Karpas-422 (cell line): Measurements from ENCODE around the gene TBL1X. TPM values are rescaled to one million over a fixed set of nuclear protein-coding genes. Genes with fewer than 3 reads are reported as not detected.

ENCODE experiments used
- DNase-seq: peaks from one replicate; pipeline ENCODE4 v3.0.0-alpha.2; 2015
- H2AFZ ChIP-seq: fragments of 200-600 bp; sonication (generic); 2 replicates; pipeline ENCODE4 v1.6.1; 2014; ENCODE audit warnings: antibody characterized with exemption, low read length, mixed read lengths
- H3K27ac ChIP-seq: fragments of 200-600 bp; sonication (generic); 2 replicates; pipeline ENCODE4 v1.5.1; 2014; ENCODE audit warnings: mild to moderate bottlenecking, low read length, moderate library complexity
- H3K27me3 ChIP-seq: fragments of 200-600 bp; sonication (generic); 2 replicates; pipeline ENCODE4 v1.6.1; 2014; ENCODE audit warnings: low read length, mixed read lengths
- H3K36me3 ChIP-seq: fragments of 200-600 bp; sonication (generic); 2 replicates; pipeline ENCODE4 v1.6.1; 2014; ENCODE audit warnings: low read length, mixed read lengths; ENCODE audit not compliant: insufficient read depth
- H3K4me1 ChIP-seq: fragments of 200-600 bp; sonication (generic); 2 replicates; pipeline ENCODE4 v1.6.1; 2014; ENCODE audit warnings: mild to moderate bottlenecking, low read length, mixed read lengths
- H3K4me2 ChIP-seq: fragments of 200-600 bp; sonication (generic); 2 replicates; pipeline ENCODE4 v1.6.1; 2014; ENCODE audit warnings: low read length, low read depth, mild to moderate bottlenecking; ENCODE audit not compliant: poor library complexity, severe bottlenecking
- H3K4me3 ChIP-seq: fragments of 200-600 bp; sonication (generic); 2 replicates; pipeline ENCODE4 v1.5.1; 2014; ENCODE audit warnings: mild to moderate bottlenecking, antibody characterized with exemption, low read length, mixed read lengths
- H3K79me2 ChIP-seq: fragments of 200-600 bp; sonication (generic); 2 replicates; pipeline ENCODE4 v1.6.1; 2014; ENCODE audit warnings: mild to moderate bottlenecking, low read length, mixed read lengths
- H3K9ac ChIP-seq: fragments of 200-600 bp; sonication (generic); 2 replicates; pipeline ENCODE4 v1.6.0; 2014; ENCODE audit warnings: low read length
- H3K9me2 ChIP-seq: fragments of 200-600 bp; sonication (generic), shearing (Covaris generic); replicated peaks from 2 replicates; pipeline ENCODE4 v1.6.0; 2014; ENCODE audit warnings: mild to moderate bottlenecking, low read length, moderate library complexity; ENCODE audit not compliant: insufficient read depth
- H3K9me3 ChIP-seq: fragments of 300-700, 200-600 bp; sonication (generic); 2 replicates; pipeline ENCODE4 v1.6.1; 2014; ENCODE audit warnings: low read length, mixed read lengths
- H4K20me1 ChIP-seq: fragments of 200-600 bp; sonication (generic); 2 replicates; pipeline ENCODE4 v1.6.1; 2014; ENCODE audit warnings: mild to moderate bottlenecking, antibody characterized with exemption, low read length, low read depth; ENCODE audit not compliant: insufficient read depth
- total RNA-seq: library from RNA; depleted of rRNA; stranded (reverse); fragments of >200 nt; shearing (Covaris generic); gene quantifications from 2 replicates; pipeline ENCODE4 v1.2.3, GENCODE V29; 2014; ENCODE audit warnings: low replicate concordance

The TBL1X gene
- total RNA-seq, 1 experiment from 2014 or later: 9.4 TPM

- Histone ChIP-seq H3K4me3 (no peak overlapping the region), H3K9me3 (no peaks in the 10 kb centered on the region)
- DNase-seq: no peak
These were observed 224.0 kb downstream of the TBL1X start for GRCh38 chrX:9688833-9689232.

GRCh38 chrX:9690046-9690445, 225.2 kb downstream of the TBL1X start:
- no peaks in the 10 kb centered on the region for H3K27me3 ChIP-seq
- H3K79me2 ChIP-seq: no peaks in the 10 kb centered on the region
- DNase-seq: no peak
- H3K9ac ChIP-seq: no peak overlapping the region
- H3K4me2 ChIP-seq: no peak overlapping the region
- no peaks in the 10 kb centered on the region for H3K4me1 ChIP-seq
- no peak overlapping the region for H3K4me3 ChIP-seq
- H3K36me3 ChIP-seq: no peaks in the 10 kb centered on the region
- H3K9me3 ChIP-seq: no peaks in the 10 kb centered on the region
- no peaks in the 10 kb centered on the region for H3K9me2 ChIP-seq
- H3K27ac ChIP-seq: no peak overlapping the region
- no peak overlapping the region for H2AFZ ChIP-seq
- H4K20me1 ChIP-seq: no peaks in the 10 kb centered on the region

More at GRCh38 chrX:9688833-9689232, 224.0 kb downstream of the TBL1X start:
- no peak overlapping the region for H3K4me2 ChIP-seq
- no peaks in the 10 kb centered on the region for H3K27me3 ChIP-seq
- H3K36me3 ChIP-seq: no peaks in the 10 kb centered on the region
- H3K27ac ChIP-seq: no peak overlapping the region
- H3K4me1 ChIP-seq: no peaks in the 10 kb centered on the region
- H2AFZ ChIP-seq: no peak overlapping the region
- H3K9ac ChIP-seq: no peak overlapping the region
- no peaks in the 10 kb centered on the region for H4K20me1 ChIP-seq
- no peaks in the 10 kb centered on the region for H3K9me2 ChIP-seq
- H3K79me2 ChIP-seq: no peaks in the 10 kb centered on the region

- Histone ChIP-seq H3K4me2 (no peak overlapping the region), H3K27ac (no peak overlapping the region), H3K79me2 (no peaks in the 10 kb centered on the region), H2AFZ (no peak overlapping the region), H3K27me3 (no peaks in the 10 kb centered on the region), H3K9me2 (no peaks in the 10 kb centered on the region), H3K4me3 (no peak overlapping the region), H3K9me3 (no peaks in the 10 kb centered on the region), H3K9ac (no peak overlapping the region), H3K36me3 (no peaks in the 10 kb centered on the region), H3K4me1 (no peaks in the 10 kb centered on the region), H4K20me1 (no peaks in the 10 kb centered on the region)
- no peak for DNase-seq
These were observed 228.6 kb downstream of the TBL1X start for GRCh38 chrX:9693307-9694001.

GRCh38 chrX:9698576-9698975, 233.7 kb downstream of the TBL1X start:
- no peaks in the 10 kb centered on the region for H3K9me2 ChIP-seq
- no peaks in the 10 kb centered on the region for H3K36me3 ChIP-seq
- no peak overlapping the region for H3K27ac ChIP-seq
- H4K20me1 ChIP-seq: no peaks in the 10 kb centered on the region
- H3K9me3 ChIP-seq: no peaks in the 10 kb centered on the region
- H3K4me3 ChIP-seq: no peak overlapping the region
- H3K79me2 ChIP-seq: no peaks in the 10 kb centered on the region
- H3K4me1 ChIP-seq: no peaks in the 10 kb centered on the region
- no peak overlapping the region for H3K9ac ChIP-seq
- H3K4me2 ChIP-seq: no peak overlapping the region
- no peak for DNase-seq
- H2AFZ ChIP-seq: no peak overlapping the region
- no peaks in the 10 kb centered on the region for H3K27me3 ChIP-seq

GRCh38 chrX:9700555-9700954, 235.7 kb downstream of the TBL1X start:
- H3K9me2 ChIP-seq: no peaks in the 10 kb centered on the region
- no peaks in the 10 kb centered on the region for H3K79me2 ChIP-seq
- no peaks in the 10 kb centered on the region for H3K9me3 ChIP-seq
- H3K9ac ChIP-seq: no peak overlapping the region
- H2AFZ ChIP-seq: no peak overlapping the region
- H3K36me3 ChIP-seq: no peaks in the 10 kb centered on the region
- H3K4me3 ChIP-seq: no peak overlapping the region
- no peaks in the 10 kb centered on the region for H4K20me1 ChIP-seq
- no peaks in the 10 kb centered on the region for H3K4me1 ChIP-seq
- H3K27ac ChIP-seq: no peak overlapping the region
- no peak overlapping the region for H3K4me2 ChIP-seq
- no peaks in the 10 kb centered on the region for H3K27me3 ChIP-seq
- DNase-seq: no peak

GRCh38 chrX:9701790-9702189, 236.9 kb downstream of the TBL1X start:
- no peak overlapping the region for H3K27ac ChIP-seq
- H3K9me2 ChIP-seq: no peaks in the 10 kb centered on the region
- H3K9ac ChIP-seq: no peak overlapping the region
- H3K4me3 ChIP-seq: no peak overlapping the region
- H3K4me1 ChIP-seq: no peaks in the 10 kb centered on the region
- no peak for DNase-seq
- H3K27me3 ChIP-seq: no peaks in the 10 kb centered on the region
- no peak overlapping the region for H2AFZ ChIP-seq
- H3K36me3 ChIP-seq: no peaks in the 10 kb centered on the region
- no peaks in the 10 kb centered on the region for H4K20me1 ChIP-seq
- H3K9me3 ChIP-seq: no peaks in the 10 kb centered on the region
- H3K4me2 ChIP-seq: no peak overlapping the region
- no peaks in the 10 kb centered on the region for H3K79me2 ChIP-seq

- Histone ChIP-seq H3K9me3 (no peaks in the 10 kb centered on the region), H3K9me2 (no peaks in the 10 kb centered on the region), H3K36me3 (no peaks in the 10 kb centered on the region), H3K9ac (no peak overlapping the region), H4K20me1 (no peaks in the 10 kb centered on the region), H3K4me2 (no peak overlapping the region), H3K4me1 (no peaks in the 10 kb centered on the region), H3K27ac (no peak overlapping the region), H2AFZ (no peak overlapping the region), H3K4me3 (no peak overlapping the region), H3K27me3 (no peaks in the 10 kb centered on the region), H3K79me2 (no peaks in the 10 kb centered on the region)
- no peak for DNase-seq
These were observed 238.5 kb downstream of the TBL1X start for GRCh38 chrX:9703406-9703805.

- Histone ChIP-seq H4K20me1 (no peaks in the 10 kb centered on the region), H3K79me2 (no peaks in the 10 kb centered on the region), H3K27me3 (no peaks in the 10 kb centered on the region), H3K36me3 (no peaks in the 10 kb centered on the region), H3K27ac (no peak overlapping the region), H3K9me3 (no peaks in the 10 kb centered on the region), H3K9me2 (no peaks in the 10 kb centered on the region), H3K4me3 (no peak overlapping the region), H3K9ac (no peak overlapping the region), H3K4me1 (peaks cover 4% of the 10 kb centered on the region), H2AFZ (no peak overlapping the region), H3K4me2 (no peak overlapping the region)
- DNase-seq: no peak
These were observed 240.1 kb downstream of the TBL1X start for GRCh38 chrX:9704876-9705465.
